HEK293 (cell line): Measurements from ENCODE around the gene GLRX2.

Source experiments
- KLF10 ChIP-seq: fragments of 450-650 bp; IDR thresholded peaks from 2 replicates; pipeline ENCODE4 v1.5.1; 2018; ENCODE audit warnings: missing biosample characterization, mild to moderate bottlenecking, missing genetic modification characterization
- KLF8 ChIP-seq: fragments of 450-650 bp; formaldehyde crosslinking; IDR thresholded peaks from 2 replicates; pipeline ENCODE4 v1.5.1; 2016; ENCODE audit warnings: missing biosample characterization, missing genetic modification characterization
- KLF9 ChIP-seq: fragments of 450-650 bp; formaldehyde crosslinking; IDR thresholded peaks from 2 replicates; pipeline ENCODE4 v1.5.1; 2016; ENCODE audit warnings: missing biosample characterization, missing genetic modification characterization, low read depth
- OVOL3 ChIP-seq: fragments of 450-650 bp; formaldehyde crosslinking; IDR thresholded peaks from 2 replicates; pipeline ENCODE4 v1.5.1; 2016; ENCODE audit warnings: missing biosample characterization, missing genetic modification characterization
- PRDM1 ChIP-seq: fragments of 450-650 bp; formaldehyde crosslinking; IDR thresholded peaks from 2 replicates; pipeline ENCODE4; 2016; ENCODE audit warnings: missing biosample characterization, missing genetic modification characterization
- SETDB1 ChIP-seq: IDR thresholded peaks from one replicate; pipeline ENCODE4 v1.6.1; 2017; ENCODE audit warnings: mild to moderate bottlenecking, low read length, moderate library complexity, mixed read lengths; ENCODE audit not compliant: insufficient read length
- YY1 ChIP-seq: fragments of 450-650 bp; formaldehyde crosslinking; IDR thresholded peaks from 2 replicates; pipeline ENCODE4 v1.5.1; 2018; ENCODE audit warnings: missing biosample characterization, missing genetic modification characterization
- ZBTB8A ChIP-seq: fragments of 450-650 bp; formaldehyde crosslinking; IDR thresholded peaks from 2 replicates; pipeline ENCODE4 v1.5.1; 2016; ENCODE audit warnings: missing biosample characterization, missing genetic modification characterization
- ZIC2 ChIP-seq: fragments of 450-650 bp; formaldehyde crosslinking; IDR thresholded peaks from 2 replicates; pipeline ENCODE4 v1.5.1; 2016; ENCODE audit warnings: missing biosample characterization, missing genetic modification characterization
- ZNF146 ChIP-seq: fragments of 450-650 bp; formaldehyde crosslinking; IDR thresholded peaks from 2 replicates; pipeline ENCODE4 v1.5.1; 2016; ENCODE audit warnings: missing biosample characterization, missing genetic modification characterization
- ZNF175 ChIP-seq: fragments of 450-650 bp; formaldehyde crosslinking; IDR thresholded peaks from 2 replicates; pipeline ENCODE4 v1.5.1; 2016; ENCODE audit warnings: missing biosample characterization, missing genetic modification characterization
- ZNF211 ChIP-seq: fragments of 450-650 bp; formaldehyde crosslinking; IDR thresholded peaks from 2 replicates; pipeline ENCODE4 v1.5.1; 2016; ENCODE audit warnings: low read depth, missing biosample characterization, missing genetic modification characterization
- ZNF335 ChIP-seq: fragments of 450-650 bp; formaldehyde crosslinking; conservative IDR thresholded peaks from 2 replicates; pipeline ENCODE4 v1.5.1; 2016; ENCODE audit warnings: missing biosample characterization, missing genetic modification characterization
- ZNF404 ChIP-seq: fragments of 450-650 bp; formaldehyde crosslinking; IDR thresholded peaks from 2 replicates; pipeline ENCODE4 v1.5.1; 2017; ENCODE audit warnings: missing biosample characterization, missing genetic modification characterization
- ZNF521 ChIP-seq: fragments of 450-650 bp; formaldehyde crosslinking; IDR thresholded peaks from 2 replicates; pipeline ENCODE4 v1.5.1; 2017; ENCODE audit warnings: missing biosample characterization, mild to moderate bottlenecking, missing genetic modification characterization
- ZNF555 ChIP-seq: fragments of 450-650 bp; formaldehyde crosslinking; conservative IDR thresholded peaks from 2 replicates; pipeline ENCODE4 v1.5.1; 2017; ENCODE audit warnings: missing biosample characterization, mild to moderate bottlenecking, missing genetic modification characterization, inconsistent platforms
- ZNF560 ChIP-seq: fragments of 450-650 bp; formaldehyde crosslinking; IDR thresholded peaks from 2 replicates; pipeline ENCODE4 v1.5.1; 2017; ENCODE audit warnings: missing biosample characterization, missing genetic modification characterization, borderline replicate concordance
- ZNF561 ChIP-seq: fragments of 450-650 bp; IDR thresholded peaks from 2 replicates; pipeline ENCODE4 v1.5.1; 2018; ENCODE audit warnings: missing biosample characterization, missing genetic modification characterization, borderline replicate concordance
- ZNF600 ChIP-seq: fragments of 450-650 bp; formaldehyde crosslinking; IDR thresholded peaks from 2 replicates; pipeline ENCODE4 v1.5.1; 2016; ENCODE audit warnings: missing biosample characterization, missing genetic modification characterization
- ZNF610 ChIP-seq: fragments of 450-650 bp; formaldehyde crosslinking; IDR thresholded peaks from 2 replicates; pipeline ENCODE4 v1.5.1; 2016; ENCODE audit warnings: missing biosample characterization, missing genetic modification characterization, borderline replicate concordance
- ZNF654 ChIP-seq: fragments of 450-650 bp; formaldehyde crosslinking; IDR thresholded peaks from 2 replicates; pipeline ENCODE4 v1.5.1; 2016; ENCODE audit warnings: low read depth, missing biosample characterization, missing genetic modification characterization
- ZNF76 ChIP-seq: fragments of 450-650 bp; formaldehyde crosslinking; IDR thresholded peaks from 2 replicates; pipeline ENCODE4; 2016; ENCODE audit warnings: low read depth, missing biosample characterization, missing genetic modification characterization, borderline replicate concordance
- ZNF777 ChIP-seq: fragments of 450-650 bp; formaldehyde crosslinking; IDR thresholded peaks from 2 replicates; pipeline ENCODE4 v1.5.1; 2017; ENCODE audit warnings: missing biosample characterization, missing genetic modification characterization, borderline replicate concordance
- ZNF785 ChIP-seq: fragments of 450-650 bp; formaldehyde crosslinking; IDR thresholded peaks from 2 replicates; pipeline ENCODE4 v1.5.1; 2016; ENCODE audit warnings: missing biosample characterization, missing genetic modification characterization
- ZNF792 ChIP-seq: fragments of 450-650 bp; formaldehyde crosslinking; IDR thresholded peaks from 2 replicates; pipeline ENCODE4 v1.5.1; 2016; ENCODE audit warnings: missing biosample characterization, missing genetic modification characterization
- ZNF830 ChIP-seq: fragments of 450-650 bp; IDR thresholded peaks from 2 replicates; pipeline ENCODE4 v1.5.0; 2018; ENCODE audit warnings: missing biosample characterization, missing genetic modification characterization, low read depth, mild to moderate bottlenecking, moderate library complexity
- ZSCAN30 ChIP-seq: fragments of 450-650 bp; IDR thresholded peaks from 2 replicates; pipeline ENCODE4 v1.5.1; 2018; ENCODE audit warnings: missing biosample characterization, mild to moderate bottlenecking, missing genetic modification characterization, moderate library complexity
- ZXDB ChIP-seq: fragments of 450-650 bp; formaldehyde crosslinking; IDR thresholded peaks from 2 replicates; pipeline ENCODE4 v1.5.1; 2016; ENCODE audit warnings: missing biosample characterization, missing genetic modification characterization
- TF ChIP-seq, protein P1 (sequence below): fragments of 450-650 bp; formaldehyde crosslinking; IDR thresholded peaks from 2 replicates; pipeline ENCODE4 v1.5.1; 2016; ENCODE audit warnings: missing biosample characterization, missing genetic modification characterization
- TF ChIP-seq, protein P2 (sequence below): fragments of 450-650 bp; IDR thresholded peaks from 2 replicates; pipeline ENCODE4 v1.5.1; 2018; ENCODE audit warnings: missing biosample characterization, mild to moderate bottlenecking, missing genetic modification characterization
- TF ChIP-seq, protein P3 (sequence below): fragments of 450-650 bp; formaldehyde crosslinking; IDR thresholded peaks from 2 replicates; pipeline ENCODE4 v1.5.1; 2017; ENCODE audit warnings: missing biosample characterization, missing genetic modification characterization
- TF ChIP-seq, protein P4 (sequence below): fragments of 450-650 bp; formaldehyde crosslinking; IDR thresholded peaks from 2 replicates; pipeline ENCODE4 v1.5.1; 2016; ENCODE audit warnings: missing biosample characterization, missing genetic modification characterization
- TF ChIP-seq, protein P5 (sequence below): sonication (generic); formaldehyde crosslinking; IDR thresholded peaks from 2 replicates; pipeline ENCODE4 v1.8.1; 2022; ENCODE audit warnings: mild to moderate bottlenecking, moderate library complexity, missing genetic modification reagents

The GLRX2 gene

DNA sequence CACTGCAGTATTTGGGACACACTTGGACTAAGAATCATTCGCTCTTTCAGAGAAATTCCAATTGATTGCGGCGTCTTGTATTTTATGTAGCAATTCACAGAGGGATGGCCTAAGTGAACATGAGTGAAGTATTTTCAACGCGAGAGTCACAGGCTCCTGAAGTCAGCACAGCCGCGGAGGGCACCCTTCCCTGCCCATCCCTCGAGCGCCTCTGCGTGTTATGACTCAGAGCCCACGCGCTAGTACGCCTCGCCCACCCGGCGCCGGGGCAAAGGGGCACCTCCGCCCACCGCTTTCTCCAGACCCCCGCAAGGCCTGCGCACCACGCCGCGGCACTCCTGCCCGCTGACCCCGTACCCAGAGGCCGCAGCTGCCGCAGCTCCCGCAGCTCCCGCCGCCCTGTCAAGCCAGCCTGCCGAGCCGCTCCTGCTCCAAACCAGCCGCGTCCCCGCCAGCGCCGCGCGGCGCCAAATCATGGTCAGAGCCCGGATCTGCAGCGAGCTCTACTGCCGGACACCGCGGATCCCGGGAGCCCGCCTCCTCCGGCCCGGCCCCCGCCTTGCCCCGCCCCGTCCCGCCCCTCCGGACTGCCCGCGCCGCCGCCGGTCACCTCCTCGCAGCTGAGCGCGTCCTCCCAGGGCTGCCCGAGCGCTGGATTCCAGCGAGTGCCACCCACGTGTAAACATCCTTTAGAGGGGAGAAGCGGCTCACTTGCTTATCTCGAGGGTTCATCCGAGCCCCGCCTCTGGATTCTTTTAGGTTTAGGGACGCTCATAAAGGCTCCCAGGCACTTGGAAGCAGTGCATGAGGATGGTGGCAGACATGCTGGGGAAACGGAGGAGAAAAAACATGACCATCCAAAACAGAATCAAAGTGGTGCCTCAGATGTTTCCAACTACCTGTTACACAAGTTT is at the start of gene GLRX2 (continued):
- TF ChIP-seq KLF9 (peak; percentile 39), OVOL3 (no peak), KLF10 (tag by site-specific recombination) (peak; percentile 70), KLF8 (tag by site-specific recombination) (peak; percentile 75), ZNF555 (tag by site-specific recombination) (no peak), ZNF600 (tag by site-specific recombination) (peak; percentile 90), SETDB1 (no peak), ZNF561 (no peak), ZSCAN30 (peak; percentile 54), ZNF792 (tag by site-specific recombination) (no peak), ZNF76 (peak; percentile 44; the same call in 1 of the 2 replicates), ZNF654 (tag by site-specific recombination) (no peak), ZNF175 (tag by site-specific recombination) (no peak), ZNF777 (tag by site-specific recombination) (no peak), ZNF335 (tag by site-specific recombination) (peak; percentile 79; the same call in 1 of the 2 replicates), ZXDB (tag by site-specific recombination) (no peak), ZNF211 (tag by site-specific recombination) (no peak), ZNF146 (tag by site-specific recombination) (no peak), ZNF785 (tag by site-specific recombination) (no peak), ZNF560 (tag by site-specific recombination) (no peak), PRDM1 (tag by site-specific recombination) (no peak), ZNF521 (no peak), YY1 (no peak), ZIC2 (tag by site-specific recombination) (peak; percentile 25; the same call in 1 of the 2 replicates), ZBTB8A (tag by site-specific recombination) (peak; percentile 75), ZNF404 (tag by site-specific recombination) (no peak), ZNF830 (no peak), ZNF610 (tag by site-specific recombination) (peak; percentile 59; the same call in 1 of the 2 replicates)
- TF ChIP-seq, protein P1, sequence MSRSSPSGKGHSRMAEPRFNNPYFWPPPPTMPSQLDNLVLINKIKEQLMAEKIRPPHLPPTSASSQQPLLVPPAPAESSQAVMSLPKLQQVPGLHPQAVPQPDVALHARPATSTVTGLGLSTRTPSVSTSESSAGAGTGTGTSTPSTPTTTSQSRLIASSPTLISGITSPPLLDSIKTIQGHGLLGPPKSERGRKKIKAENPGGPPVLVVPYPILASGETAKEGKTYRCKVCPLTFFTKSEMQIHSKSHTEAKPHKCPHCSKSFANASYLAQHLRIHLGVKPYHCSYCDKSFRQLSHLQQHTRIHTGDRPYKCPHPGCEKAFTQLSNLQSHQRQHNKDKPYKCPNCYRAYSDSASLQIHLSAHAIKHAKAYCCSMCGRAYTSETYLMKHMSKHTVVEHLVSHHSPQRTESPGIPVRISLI (tag by site-specific recombination), result no peak
- TF ChIP-seq, protein P2, sequence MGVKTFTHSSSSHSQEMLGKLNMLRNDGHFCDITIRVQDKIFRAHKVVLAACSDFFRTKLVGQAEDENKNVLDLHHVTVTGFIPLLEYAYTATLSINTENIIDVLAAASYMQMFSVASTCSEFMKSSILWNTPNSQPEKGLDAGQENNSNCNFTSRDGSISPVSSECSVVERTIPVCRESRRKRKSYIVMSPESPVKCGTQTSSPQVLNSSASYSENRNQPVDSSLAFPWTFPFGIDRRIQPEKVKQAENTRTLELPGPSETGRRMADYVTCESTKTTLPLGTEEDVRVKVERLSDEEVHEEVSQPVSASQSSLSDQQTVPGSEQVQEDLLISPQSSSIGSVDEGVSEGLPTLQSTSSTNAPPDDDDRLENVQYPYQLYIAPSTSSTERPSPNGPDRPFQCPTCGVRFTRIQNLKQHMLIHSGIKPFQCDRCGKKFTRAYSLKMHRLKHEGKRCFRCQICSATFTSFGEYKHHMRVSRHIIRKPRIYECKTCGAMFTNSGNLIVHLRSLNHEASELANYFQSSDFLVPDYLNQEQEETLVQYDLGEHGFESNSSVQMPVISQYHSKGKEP (tag by site-specific recombination), result no peak
- TF ChIP-seq, protein P3, sequence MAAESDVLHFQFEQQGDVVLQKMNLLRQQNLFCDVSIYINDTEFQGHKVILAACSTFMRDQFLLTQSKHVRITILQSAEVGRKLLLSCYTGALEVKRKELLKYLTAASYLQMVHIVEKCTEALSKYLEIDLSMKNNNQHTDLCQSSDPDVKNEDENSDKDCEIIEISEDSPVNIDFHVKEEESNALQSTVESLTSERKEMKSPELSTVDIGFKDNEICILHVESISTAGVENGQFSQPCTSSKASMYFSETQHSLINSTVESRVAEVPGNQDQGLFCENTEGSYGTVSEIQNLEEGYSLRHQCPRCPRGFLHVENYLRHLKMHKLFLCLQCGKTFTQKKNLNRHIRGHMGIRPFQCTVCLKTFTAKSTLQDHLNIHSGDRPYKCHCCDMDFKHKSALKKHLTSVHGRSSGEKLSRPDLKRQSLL, result no peak
- TF ChIP-seq, protein P4, sequence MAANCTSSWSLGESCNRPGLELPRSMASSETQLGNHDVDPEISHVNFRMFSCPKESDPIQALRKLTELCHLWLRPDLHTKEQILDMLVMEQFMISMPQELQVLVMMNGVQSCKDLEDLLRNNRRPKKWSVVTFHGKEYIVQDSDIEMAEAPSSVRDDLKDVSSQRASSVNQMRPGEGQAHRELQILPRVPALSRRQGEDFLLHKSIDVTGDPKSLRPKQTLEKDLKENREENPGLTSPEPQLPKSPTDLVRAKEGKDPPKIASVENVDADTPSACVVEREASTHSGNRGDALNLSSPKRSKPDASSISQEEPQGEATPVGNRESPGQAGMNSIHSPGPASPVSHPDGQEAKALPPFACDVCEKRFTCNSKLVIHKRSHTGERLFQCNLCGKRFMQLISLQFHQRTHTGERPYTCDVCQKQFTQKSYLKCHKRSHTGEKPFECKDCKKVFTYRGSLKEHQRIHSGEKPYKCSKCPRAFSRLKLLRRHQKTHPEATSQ, result no peak
- TF ChIP-seq, protein P5, sequence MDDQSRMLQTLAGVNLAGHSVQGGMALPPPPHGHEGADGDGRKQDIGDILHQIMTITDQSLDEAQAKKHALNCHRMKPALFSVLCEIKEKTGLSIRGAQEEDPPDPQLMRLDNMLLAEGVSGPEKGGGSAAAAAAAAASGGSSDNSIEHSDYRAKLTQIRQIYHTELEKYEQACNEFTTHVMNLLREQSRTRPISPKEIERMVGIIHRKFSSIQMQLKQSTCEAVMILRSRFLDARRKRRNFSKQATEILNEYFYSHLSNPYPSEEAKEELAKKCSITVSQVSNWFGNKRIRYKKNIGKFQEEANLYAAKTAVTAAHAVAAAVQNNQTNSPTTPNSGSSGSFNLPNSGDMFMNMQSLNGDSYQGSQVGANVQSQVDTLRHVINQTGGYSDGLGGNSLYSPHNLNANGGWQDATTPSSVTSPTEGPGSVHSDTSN (CRISPR knock-in tag), result no peak; the same call in 1 of the 2 replicates
